Measurements from ENCODE around the gene SLC39A2.
"Not testable (repeated sequence)": the region's sequence is repeated elsewhere in the genome, so short reads cannot be mapped to it uniquely, and the experiment has no call there.

- not testable (repeated sequence) for TF ChIP-seq EZH2 (IDR thresholded peaks at IDR 0.05); ZFX (IDR thresholded peaks at IDR 0.05); CTCF (IDR thresholded peaks at IDR 0.05 in 2 of 3, conservative IDR thresholded peaks at IDR 0.05 in 1 of 3; ENCODE audit: borderline replicate concordance in 1 of 3, insufficient read depth in 1 of 3, low read depth in 2 of 3, low read length in 2 of 3); EZH2phosphoT487 (IDR thresholded peaks at IDR 0.05; ENCODE audit: borderline replicate concordance); CBX3 (IDR thresholded peaks at IDR 0.05; ENCODE audit: low read depth); ATF3 (IDR thresholded peaks at IDR 0.05); RAD21 (IDR thresholded peaks at IDR 0.05; ENCODE audit: low read depth)
Measured at GRCh38 chr14:20955538-20955873, 43.6 kb upstream of the SLC39A2 start.
